ENCODE data around the gene JOSD1. TPM values are rescaled to one million over a fixed set of nuclear protein-coding genes. Genes with fewer than 3 reads are reported as not detected.

Gene JOSD1
- total RNA-seq, 4 donors from 2014 or later: 25.1 to 50.5 (median 42.4) TPM

- H3K9me3 ChIP-seq: no peaks in the 10 kb centered on the region
- no peak for DNase-seq
- in situ Hi-C loops (cut with MboI; ENCODE audit: low sequenced_read_pairs in 4 of 4): no loop called here
- TF ChIP-seq CTCF (IDR thresholded peaks at IDR 0.05 in 4 of 5, conservative IDR thresholded peaks at IDR 0.05 in 1 of 5) (no peak), POLR2A (IDR thresholded peaks at IDR 0.05) (no peak)
- H3K36me3 ChIP-seq: peaks cover 0 to 35% of the 10 kb centered on the region in 2 donors
- no peak for ATAC-seq
- intact Hi-C loops (cut with DNase I; ENCODE audit: low total_unique reads): no loop called here
- no peaks in the 10 kb centered on the region for H3K27me3 ChIP-seq
- peaks cover 26 to 29% of the 10 kb centered on the region in 2 donors for H3K4me1 ChIP-seq
- no peak overlapping the region for H3K27ac ChIP-seq
- no peak overlapping the region for H3K4me3 ChIP-seq
Observed at GRCh38 chr22:38717244-38717643, 16.5 kb upstream of the JOSD1 start.

GRCh38 chr22:38716826-38717225, 16.1 kb upstream of the JOSD1 start:
- Histone ChIP-seq H3K4me3 (no peak overlapping the region), H3K36me3 (peaks cover 0 to 31% of the 10 kb centered on the region in 2 donors), H3K27me3 (no peaks in the 10 kb centered on the region), H3K9me3 (no peaks in the 10 kb centered on the region), H3K27ac (no peak overlapping the region), H3K4me1 (peaks cover 30 to 33% of the 10 kb centered on the region in 2 donors)
- no peak for TF ChIP-seq POLR2A (IDR thresholded peaks at IDR 0.05)
- no peak for TF ChIP-seq CTCF (IDR thresholded peaks at IDR 0.05 in 4 of 5, conservative IDR thresholded peaks at IDR 0.05 in 1 of 5)
- in situ Hi-C loops (cut with MboI; ENCODE audit: low sequenced_read_pairs in 4 of 4) (no loop called here), intact Hi-C loops (cut with DNase I; ENCODE audit: low total_unique reads) (no loop called here)
- ATAC-seq: no peak
- no peak for DNase-seq

GRCh38 chr22:38716271-38716670, 15.5 kb upstream of the JOSD1 start:
- in situ Hi-C loops (cut with MboI; ENCODE audit: low sequenced_read_pairs in 4 of 4) (no loop called here), intact Hi-C loops (cut with DNase I; ENCODE audit: low total_unique reads) (no loop called here)
- no peak for TF ChIP-seq CTCF (IDR thresholded peaks at IDR 0.05 in 4 of 5, conservative IDR thresholded peaks at IDR 0.05 in 1 of 5)
- no peak for TF ChIP-seq POLR2A (IDR thresholded peaks at IDR 0.05)
- Histone ChIP-seq H3K9me3 (no peaks in the 10 kb centered on the region), H3K4me3 (no peak overlapping the region), H3K27ac (no peak overlapping the region), H3K27me3 (no peaks in the 10 kb centered on the region), H3K4me1 (peaks cover 30 to 38% of the 10 kb centered on the region in 2 donors), H3K36me3 (peaks cover 0 to 26% of the 10 kb centered on the region in 2 donors)
- ATAC-seq (no peak), DNase-seq (no peak)

- H3K4me1 ChIP-seq: peaks cover 30 to 38% of the 10 kb centered on the region in 2 donors
- no peak overlapping the region for H3K27ac ChIP-seq
- TF ChIP-seq POLR2A (IDR thresholded peaks at IDR 0.05): no peak
- no peak for TF ChIP-seq CTCF (IDR thresholded peaks at IDR 0.05 in 4 of 5, conservative IDR thresholded peaks at IDR 0.05 in 1 of 5)
- peaks cover 0 to 26% of the 10 kb centered on the region in 2 donors for H3K36me3 ChIP-seq
- H3K4me3 ChIP-seq: no peak overlapping the region
- DNase-seq (no peak), ATAC-seq (no peak)
- H3K9me3 ChIP-seq: no peaks in the 10 kb centered on the region
- intact Hi-C loops (cut with DNase I; ENCODE audit: low total_unique reads): no loop called here
- H3K27me3 ChIP-seq: no peaks in the 10 kb centered on the region
- in situ Hi-C loops (cut with MboI; ENCODE audit: low sequenced_read_pairs in 4 of 4): no loop called here
Observed at GRCh38 chr22:38715852-38716251, 15.1 kb upstream of the JOSD1 start.

- Histone ChIP-seq H3K4me3 (no peak overlapping the region), H3K27ac (peak overlapping the region in 3 of 4 donors; percentile 14 to 43 (median 29)), H3K4me1 (peaks cover 30 to 38% of the 10 kb centered on the region in 2 donors), H3K36me3 (peaks cover 0 to 30% of the 10 kb centered on the region in 2 donors), H3K9me3 (no peaks in the 10 kb centered on the region), H3K27me3 (no peaks in the 10 kb centered on the region)
- in situ Hi-C loops (cut with MboI; ENCODE audit: low sequenced_read_pairs in 4 of 4) (no loop called here), intact Hi-C loops (cut with DNase I; ENCODE audit: low total_unique reads) (no loop called here)
- ATAC-seq (peak in 1 of 2 donors; percentile 14), DNase-seq (no peak)
- TF ChIP-seq CTCF (IDR thresholded peaks at IDR 0.05 in 4 of 5, conservative IDR thresholded peaks at IDR 0.05 in 1 of 5): no peak
- TF ChIP-seq POLR2A (IDR thresholded peaks at IDR 0.05): no peak
Observed at GRCh38 chr22:38715176-38715764, 14.5 kb upstream of the JOSD1 start.
